HepG2 (cell line): ENCODE measurements around the gene MRRF. TPM values are rescaled to one million over a fixed set of nuclear protein-coding genes. Genes with fewer than 3 reads are reported as not detected.

Source experiments
- ATAC-seq: fragments of 200-7000 bp; cut with Tn5 transposase; 3 replicates; pipeline ENCODE4 v1.9.1; 2020; ENCODE audit warnings: mild to moderate bottlenecking, moderate library complexity
- BruUV-seq: library from RNA; stranded (reverse); fragments of 400-500 nt; replicated peaks from 2 replicates; lab custom pipeline; 2021; lab: Mats Ljungman, UMichigan
- CTCF ChIA-PET: fragments of 300-600 bp; formaldehyde crosslinking; extraction: SDS; loops from one replicate; lab custom pipeline; 2021; ENCODE audit warnings: low total read pairs, inconsistent platforms, low intra/inter-chr PET ratio; lab: Yijun Ruan, JAX
- POLR2A ChIA-PET: fragments of 350-600 bp; sonication (Branson Sonifier 250); formaldehyde crosslinking; loops from one replicate; lab custom pipeline; 2020; ENCODE audit warnings: antibody characterized with exemption, inconsistent platforms; lab: Yijun Ruan, JAX
- DNase-seq: peaks from one replicate; pipeline ENCODE4 v3.0.0-alpha.2; 2015; ENCODE audit warnings: low spot score
- FAIRE-seq: peaks from 3 replicates; lab custom pipeline; 2011; peaks lifted over from hg19 to GRCh38; lab: Jason Lieb, UNC
- H2AFZ ChIP-seq: one replicate; pipeline ENCODE4 v1.6.1; 2011; ENCODE audit warnings: low read length, inconsistent platforms
- H3K27ac ChIP-seq: fragments of 300-600 bp; 3 replicates; pipeline ENCODE4 v1.8.0; 2011; ENCODE audit warnings: mixed run types, mild to moderate bottlenecking, mixed read lengths, low read length, inconsistent platforms; ENCODE audit not compliant: insufficient read depth; ENCODE audit errors: extremely low read length
- H3K27me3 ChIP-seq, 2 experiments: fragments of 200-600 bp in 1 of 2; 2 replicates in 1 of 2; 3 replicates in 1 of 2; pipeline versions ENCODE4 v1.6.0 to v1.8.0; 2011; ENCODE audit warnings: low read length in 2 of 2, mild to moderate bottlenecking in 2 of 2, moderate library complexity in 2 of 2, inconsistent platforms in 1 of 2; ENCODE audit not compliant: insufficient read depth in 2 of 2, control insufficient read depth in 1 of 2
- H3K36me3 ChIP-seq, 2 experiments: fragments of 200-600 bp in 1 of 2; replicated peaks in 1 of 2; 2 replicates in 1 of 2; 3 replicates in 1 of 2; pipeline versions ENCODE4 v1.5.1 to v1.8.0; 2011; ENCODE audit warnings: low read length in 2 of 2, inconsistent platforms in 1 of 2; ENCODE audit not compliant: insufficient read depth in 2 of 2, control insufficient read depth in 1 of 2
- H3K4me1 ChIP-seq: 2 replicates; pipeline ENCODE4 v1.5.1; 2012; ENCODE audit warnings: low read length, inconsistent platforms; ENCODE audit not compliant: insufficient read depth
- H3K4me2 ChIP-seq: 2 replicates; pipeline ENCODE4 v1.6.0; 2011; ENCODE audit warnings: low read depth, low read length, inconsistent platforms
- H3K4me3 ChIP-seq, 3 experiments: fragments of 200-600 bp in 1 of 3; sonication (generic), shearing (Covaris generic) in 1 of 3; replicated peaks in 1 of 3; 2 replicates each; pipeline ENCODE4 v1.5.1; 2011 to 2016; ENCODE audit warnings: low read length in 3 of 3, inconsistent platforms in 2 of 3, low read depth in 2 of 3, mild to moderate bottlenecking in 2 of 3, control low read depth in 1 of 3, mixed read lengths in 1 of 3; ENCODE audit not compliant: insufficient read depth in 1 of 3
- H3K79me2 ChIP-seq: one replicate; pipeline ENCODE4 v1.6.1; 2011; ENCODE audit warnings: low read length, inconsistent platforms; ENCODE audit not compliant: insufficient read depth
- H3K9ac ChIP-seq: 2 replicates; pipeline ENCODE4 v1.6.0; 2011; ENCODE audit warnings: mild to moderate bottlenecking, low read depth, low read length, inconsistent platforms; ENCODE audit not compliant: insufficient read depth
- H3K9me3 ChIP-seq: 2 replicates; pipeline ENCODE4 v1.5.1; 2012; ENCODE audit warnings: mild to moderate bottlenecking, low read length
- H4K20me1 ChIP-seq: 2 replicates; pipeline ENCODE4 v1.6.0; 2011; ENCODE audit warnings: inconsistent platforms, mild to moderate bottlenecking, low read length, moderate library complexity; ENCODE audit not compliant: insufficient read depth
- ETS1 ChIP-seq: sonication (generic); formaldehyde crosslinking; IDR thresholded peaks from 2 replicates; pipeline ENCODE4 v1.4.0; 2020; ENCODE audit warnings: missing genetic modification reagents
- HDAC1 ChIP-seq: sonication (generic); formaldehyde crosslinking; IDR thresholded peaks from 2 replicates; pipeline ENCODE4 v1.5.1; 2020; ENCODE audit warnings: mild to moderate bottlenecking, missing genetic modification reagents
- HDAC6 ChIP-seq: fragments of 200-600 bp; sonication (generic); IDR thresholded peaks from 2 replicates; pipeline ENCODE4 v1.7.0; 2017; ENCODE audit warnings: mild to moderate bottlenecking, antibody characterized with exemption, low read length, low read depth
- MED13 ChIP-seq: sonication (generic); formaldehyde crosslinking; IDR thresholded peaks from 2 replicates; pipeline ENCODE4 v1.5.0; 2020; ENCODE audit warnings: missing genetic modification reagents
- MXD4 ChIP-seq: IDR thresholded peaks from 2 replicates; pipeline ENCODE4 v1.6.1; 2016; ENCODE audit warnings: mild to moderate bottlenecking, missing biosample characterization, missing genetic modification reagents
- PAF1 ChIP-seq: IDR thresholded peaks from 2 replicates; pipeline ENCODE4 v1.6.1; 2016; ENCODE audit warnings: missing genetic modification reagents, missing compliant biosample characterization
- RNF219 ChIP-seq: sonication (generic); formaldehyde crosslinking; IDR thresholded peaks from 2 replicates; pipeline ENCODE4 v1.5.0; 2020; ENCODE audit warnings: mild to moderate bottlenecking, missing genetic modification reagents
- ZBTB42 ChIP-seq: sonication (generic); formaldehyde crosslinking; IDR thresholded peaks from 2 replicates; pipeline ENCODE4 v1.5.0; 2020; ENCODE audit warnings: mild to moderate bottlenecking, missing genetic modification reagents
- WGBS: methylation state at CpG from one replicate; pipeline ENCODE4 v1.1.6; 2017; ENCODE audit warnings: low lambda C conversion rate; 5-methylcytosine and 5-hydroxymethylcytosine counted together
- in situ Hi-C: cut with HindIII; loops from 2 replicates; pipeline ENCODE4 v1.10.0; 2017; ENCODE audit warnings: low pct_unique_long_range_greater_than_20kb; ENCODE audit not compliant: extremely low pct_ligation_motif_present
- intact Hi-C: fragments of 100-400 bp; cut with micrococcal nuclease; formaldehyde crosslinking; loops from one replicate; pipeline ENCODE4 v1.10.0; 2022; ENCODE audit not compliant: unreplicated experiment
- polyA plus RNA-seq, 8 experiments: library from polyadenylated mRNA; depleted of rRNA in 3 of 8; stranded (reverse) in 7 of 8; unstranded in 1 of 8; fragments of >200 nt; fragmentation: Illumina TruSeq in 4 of 8; extraction: Trizol in 4 of 8; gene quantifications; 2 replicates each; pipeline versions ENCODE4 v1.2.1 to v1.2.3, GENCODE V29; 2011 to 2016; ENCODE audit warnings: low read depth in 4 of 8, missing spikeins in 1 of 8, mixed read lengths in 1 of 8; ENCODE audit not compliant: insufficient read depth in 1 of 8
- total RNA-seq, 5 experiments: library from RNA; depleted of rRNA; stranded (reverse); fragments of >200 nt; fragmentation: Illumina TruSeq; extraction: Trizol; gene quantifications; 2 replicates each; pipeline ENCODE4 v1.2.3, GENCODE V29; 2016; ENCODE audit warnings: low read depth in 1 of 5
- TF ChIP-seq, protein P1 (sequence below): sonication (generic); formaldehyde crosslinking; IDR thresholded peaks from 2 replicates; pipeline ENCODE4 v1.4.0; 2020; ENCODE audit warnings: missing genetic modification reagents
- TF ChIP-seq, protein P2 (sequence below): sonication (generic); formaldehyde crosslinking; IDR thresholded peaks from 2 replicates; pipeline ENCODE4 v1.4.0; 2020; ENCODE audit warnings: mild to moderate bottlenecking, missing genetic modification reagents

MRRF gene
- total and polyA plus RNA-seq, 2 of the 13 experiments (the other 11 are each of a cell fraction or from before 2014, with no cell fraction given), result 37.3 to 44.3 TPM

DNA sequence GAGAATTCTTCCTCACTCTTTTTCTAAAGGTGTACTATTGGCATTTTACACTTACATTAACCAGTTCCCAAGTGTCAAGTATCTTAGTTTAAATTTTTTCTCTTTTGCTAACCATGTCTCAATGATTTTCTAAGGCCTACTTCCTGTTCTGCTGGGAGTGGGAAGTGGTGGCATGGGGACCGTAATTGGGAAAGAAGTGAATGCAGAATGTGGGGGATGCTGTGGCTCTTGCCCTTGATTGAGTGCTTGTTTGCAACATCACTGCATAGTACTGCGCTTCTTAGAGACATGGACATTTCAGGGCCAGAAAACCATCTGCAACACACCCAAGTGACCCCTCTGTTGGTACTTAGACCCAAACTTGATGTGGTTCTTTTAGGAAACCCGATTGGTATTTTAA, 32.8 kb downstream of the MRRF start:
- H3K79me2 ChIP-seq, result no peaks in the 10 kb centered on the region
- no peaks in the 10 kb centered on the region for H3K9me3 ChIP-seq
- 95% methylated on average over 3 of the region's 3 CpGs for WGBS
- DNase-seq (no peak), ATAC-seq (no peak), FAIRE-seq (no peak)
- ChIA-PET CTCF (no interaction called here), POLR2A (no interaction called here)
- no peak overlapping the region for H3K4me3 ChIP-seq
- H3K4me2 ChIP-seq, result no peak overlapping the region
- no peak overlapping the region for H3K9ac ChIP-seq
- intact Hi-C loops, result no loop called here
- BruUV-seq, result no TSS peak
- no peaks in the 10 kb centered on the region for H4K20me1 ChIP-seq
- no peak overlapping the region for H2AFZ ChIP-seq
- in situ Hi-C loops, result no loop called here
- H3K27ac ChIP-seq, result no peak overlapping the region
- H3K27me3 ChIP-seq, result no peaks in the 10 kb centered on the region
- no peaks in the 10 kb centered on the region for H3K4me1 ChIP-seq
- no peak for TF ChIP-seq MXD4
- TF ChIP-seq HDAC1 (CRISPR knock-in tag), result no peak
- peaks cover 15 to 50% of the 10 kb centered on the region in 2 experiments for H3K36me3 ChIP-seq

DNA sequence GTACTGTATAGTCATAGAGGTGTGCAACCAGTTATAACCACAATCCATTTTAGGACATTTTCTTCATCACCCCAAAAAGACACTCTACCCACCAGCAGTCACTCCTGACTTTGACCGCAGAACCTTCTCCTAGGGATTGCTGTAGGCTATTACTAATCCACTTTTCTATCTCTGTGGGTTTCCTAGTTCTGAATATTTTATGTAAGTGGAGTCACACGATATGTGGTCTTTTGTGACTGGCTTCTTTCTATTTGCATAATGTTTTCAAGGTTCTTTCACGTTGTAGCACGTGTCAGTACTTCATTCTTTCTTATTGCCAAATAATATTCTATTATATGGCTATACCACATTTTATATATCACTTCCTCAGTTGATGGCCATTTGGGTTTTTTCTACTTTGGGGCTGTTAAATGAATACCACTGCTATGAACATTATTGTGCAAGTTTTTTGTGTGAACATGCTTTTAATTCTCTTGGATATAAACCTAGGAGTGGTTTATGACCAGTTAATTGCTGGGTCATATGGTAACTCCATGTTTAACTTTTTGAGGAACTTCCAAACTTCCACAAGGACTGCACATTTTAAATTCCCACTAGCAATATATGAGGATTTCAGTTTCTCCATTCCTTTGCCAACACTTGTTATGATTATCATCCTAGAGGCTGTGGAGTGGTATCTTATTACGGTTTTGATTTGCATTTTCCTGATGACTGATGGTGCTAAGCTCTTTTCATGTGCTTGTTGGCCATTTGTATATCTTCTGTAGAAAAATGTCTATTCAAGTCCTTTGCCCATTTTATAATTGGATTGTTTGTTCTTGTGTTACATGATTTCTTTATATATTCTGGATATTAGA, 37.8 kb downstream of the MRRF start:
- Histone ChIP-seq H3K4me1 (no peaks in the 10 kb centered on the region), H3K79me2 (no peaks in the 10 kb centered on the region), H3K27ac (no peak overlapping the region), H3K9ac (no peak overlapping the region), H3K4me2 (no peak overlapping the region), H4K20me1 (no peaks in the 10 kb centered on the region), H3K27me3 (no peaks in the 10 kb centered on the region), H3K4me3 (no peak overlapping the region), H3K36me3 (peaks cover 15 to 53% of the 10 kb centered on the region in 2 experiments), H2AFZ (no peak overlapping the region), H3K9me3 (no peaks in the 10 kb centered on the region)
- ATAC-seq (no peak), FAIRE-seq (no peak), DNase-seq (no peak)
- POLR2A ChIA-PET, result no interaction called here
- intact Hi-C loops, result no loop called here
- no TSS peak for BruUV-seq
- CTCF ChIA-PET, result no interaction called here
- WGBS, result 92% methylated on average over 5 of the region's 5 CpGs
- in situ Hi-C loops, result no loop called here
- TF ChIP-seq PAF1 (CRISPR knock-in tag) (no peak), MED13 (CRISPR knock-in tag) (no peak), ETS1 (CRISPR knock-in tag) (no peak), RNF219 (CRISPR knock-in tag) (no peak), HDAC6 (no peak), ZBTB42 (CRISPR knock-in tag) (no peak)
- TF ChIP-seq, protein P1, sequence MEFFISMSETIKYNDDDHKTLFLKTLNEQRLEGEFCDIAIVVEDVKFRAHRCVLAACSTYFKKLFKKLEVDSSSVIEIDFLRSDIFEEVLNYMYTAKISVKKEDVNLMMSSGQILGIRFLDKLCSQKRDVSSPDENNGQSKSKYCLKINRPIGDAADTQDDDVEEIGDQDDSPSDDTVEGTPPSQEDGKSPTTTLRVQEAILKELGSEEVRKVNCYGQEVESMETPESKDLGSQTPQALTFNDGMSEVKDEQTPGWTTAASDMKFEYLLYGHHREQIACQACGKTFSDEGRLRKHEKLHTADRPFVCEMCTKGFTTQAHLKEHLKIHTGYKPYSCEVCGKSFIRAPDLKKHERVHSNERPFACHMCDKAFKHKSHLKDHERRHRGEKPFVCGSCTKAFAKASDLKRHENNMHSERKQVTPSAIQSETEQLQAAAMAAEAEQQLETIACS (CRISPR knock-in tag), result no peak
- TF ChIP-seq, protein P2, sequence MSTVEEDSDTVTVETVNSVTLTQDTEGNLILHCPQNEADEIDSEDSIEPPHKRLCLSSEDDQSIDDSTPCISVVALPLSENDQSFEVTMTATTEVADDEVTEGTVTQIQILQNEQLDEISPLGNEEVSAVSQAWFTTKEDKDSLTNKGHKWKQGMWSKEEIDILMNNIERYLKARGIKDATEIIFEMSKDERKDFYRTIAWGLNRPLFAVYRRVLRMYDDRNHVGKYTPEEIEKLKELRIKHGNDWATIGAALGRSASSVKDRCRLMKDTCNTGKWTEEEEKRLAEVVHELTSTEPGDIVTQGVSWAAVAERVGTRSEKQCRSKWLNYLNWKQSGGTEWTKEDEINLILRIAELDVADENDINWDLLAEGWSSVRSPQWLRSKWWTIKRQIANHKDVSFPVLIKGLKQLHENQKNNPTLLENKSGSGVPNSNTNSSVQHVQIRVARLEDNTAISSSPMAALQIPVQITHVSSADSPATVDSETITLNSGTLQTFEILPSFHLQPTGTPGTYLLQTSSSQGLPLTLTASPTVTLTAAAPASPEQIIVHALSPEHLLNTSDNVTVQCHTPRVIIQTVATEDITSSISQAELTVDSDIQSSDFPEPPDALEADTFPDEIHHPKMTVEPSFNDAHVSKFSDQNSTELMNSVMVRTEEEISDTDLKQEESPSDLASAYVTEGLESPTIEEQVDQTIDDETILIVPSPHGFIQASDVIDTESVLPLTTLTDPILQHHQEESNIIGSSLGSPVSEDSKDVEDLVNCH, result no peak
